Cardiac fibroblast (primary cell): ENCODE measurements around the gene PARK7.
A peak's percentile ranks its signal among the peaks of the same experiment; 100 is the strongest.

Experiments used
- DNase-seq, 2 donors: peaks; one replicate each; pipeline versions ENCODE4 v3.0.0 to v3.0.0-alpha.2; 2010; ENCODE audit warnings: low read depth in 2 of 2
- H3K4me3 ChIP-seq, 2 donors: replicated peaks in 1 of 2; 1 replicate in 1 of 2; 2 replicates in 1 of 2; pipeline ENCODE4 v1.5.1; 2011; ENCODE audit warnings: low read depth in 2 of 2, low read length in 2 of 2, mild to moderate bottlenecking in 2 of 2, moderate library complexity in 1 of 2
- CTCF ChIP-seq: IDR thresholded peaks from one replicate; pipeline ENCODE4 v1.5.1; 2011; ENCODE audit warnings: low read depth, mild to moderate bottlenecking, low read length, inconsistent platforms

The PARK7 gene

DNA sequence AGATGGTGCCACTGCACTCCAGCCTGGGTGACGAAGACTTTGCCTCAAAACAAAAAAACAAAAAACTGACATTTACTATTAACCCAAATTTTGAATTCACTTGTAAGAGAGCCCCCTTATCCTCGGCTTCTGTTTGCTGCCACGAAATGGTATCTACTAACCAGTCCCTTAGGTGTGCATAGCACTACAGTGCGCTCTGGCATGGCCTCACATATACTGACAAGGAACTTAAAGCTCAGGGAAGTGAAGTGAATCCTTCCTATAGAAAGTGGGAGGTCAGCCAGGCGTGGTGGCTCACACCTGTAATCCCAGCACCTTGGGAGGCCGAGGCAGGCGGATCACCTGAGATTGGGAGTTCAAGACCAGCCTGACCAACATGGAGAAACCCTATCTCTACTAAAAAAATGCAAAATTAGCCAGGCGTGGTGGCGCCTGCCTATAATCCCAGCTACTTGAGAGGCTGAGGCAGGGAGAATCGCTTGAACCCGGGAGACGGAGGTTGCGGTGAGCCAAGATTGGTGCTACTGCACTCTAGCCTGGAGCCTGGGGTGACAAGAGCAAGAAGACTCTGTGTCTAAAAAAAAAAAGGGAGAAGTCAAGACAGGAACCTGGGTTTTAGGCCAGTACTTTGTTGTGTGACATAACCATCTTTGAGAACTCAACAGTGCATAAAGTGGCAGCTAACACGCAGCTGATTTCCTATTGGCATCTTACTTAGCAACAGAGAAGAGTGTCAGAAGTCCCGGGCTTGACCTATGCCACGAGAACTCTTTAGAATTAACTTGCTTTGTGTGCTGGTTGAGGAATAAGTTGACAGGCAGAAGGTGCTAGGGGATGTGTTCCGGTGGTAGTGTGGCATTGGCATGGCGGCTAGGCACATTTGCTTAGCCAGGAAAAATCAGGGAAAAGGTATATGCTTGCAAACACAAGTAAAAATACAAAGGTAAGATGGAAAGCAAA is 47.8 kb downstream of the PARK7 start:
- peak in 1 of 2 donors; percentile 44 for DNase-seq
- H3K4me3 ChIP-seq = no peak overlapping the region
- TF ChIP-seq CTCF = no peak

- DNase-seq = peak; percentile 35 to 55
- no peak for TF ChIP-seq CTCF
- H3K4me3 ChIP-seq = no peak overlapping the region
Measured at GRCh38 chr1:8010080-8010664, 48.7 kb downstream of the PARK7 start.

DNA sequence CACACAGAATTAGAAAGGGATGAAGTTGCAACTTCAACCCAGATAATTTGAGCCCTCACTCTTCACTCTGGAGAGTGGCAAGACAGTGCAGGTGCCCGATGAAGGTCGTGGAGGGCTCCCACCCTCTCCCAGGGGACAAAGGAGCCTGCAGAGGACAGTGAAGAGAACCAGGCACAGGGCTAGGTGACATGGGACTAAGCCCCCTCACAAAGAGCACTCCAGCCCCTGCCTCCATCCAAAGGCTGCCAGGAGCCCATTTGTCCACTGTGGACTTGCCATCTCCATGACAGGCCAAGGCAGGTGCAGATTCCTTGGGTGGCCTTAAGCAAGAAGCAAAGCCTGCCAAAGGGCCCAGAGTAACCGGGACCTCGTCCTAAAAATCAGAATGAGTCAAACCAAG is 49.5 kb downstream of the PARK7 start:
- no peak for TF ChIP-seq CTCF
- peak in 1 of 2 donors; percentile 24 for DNase-seq
- H3K4me3 ChIP-seq = no peak overlapping the region

- no peak for TF ChIP-seq CTCF
- DNase-seq = peak in 1 of 2 donors; percentile 21
- no peak overlapping the region for H3K4me3 ChIP-seq
Measured at GRCh38 chr1:8011923-8012858, 50.7 kb downstream of the PARK7 start.

- TF ChIP-seq CTCF = no peak
- H3K4me3 ChIP-seq = no peak overlapping the region
- peak in 1 of 2 donors; percentile 12 for DNase-seq
Measured at GRCh38 chr1:8012955-8013354, 51.4 kb downstream of the PARK7 start.

GRCh38 chr1:8013399-8013798 is 51.9 kb downstream of the PARK7 start:
- TF ChIP-seq CTCF = no peak
- no peak overlapping the region for H3K4me3 ChIP-seq
- DNase-seq = no peak
